ENCODE measurements around the gene MLH1.

Gene MLH1

DNA sequence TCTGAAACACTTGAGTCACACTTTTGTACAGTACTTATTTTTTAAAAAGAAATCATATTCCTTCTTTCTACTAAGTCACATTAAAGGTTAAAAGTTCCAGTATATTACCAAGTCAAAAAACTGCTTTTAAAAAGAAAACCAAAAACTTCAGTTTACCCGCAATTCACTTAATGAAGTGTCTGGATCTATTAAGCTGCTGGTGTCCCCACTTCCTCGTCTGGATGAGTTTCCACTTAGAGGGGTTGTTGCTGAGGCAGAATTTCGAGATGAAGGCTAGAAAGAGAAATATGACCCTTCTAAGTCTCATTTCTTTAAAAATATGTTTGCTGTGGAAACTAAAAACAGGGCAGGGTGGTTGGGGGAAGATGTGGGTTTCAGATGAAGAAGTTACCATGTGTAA is 101.3 kb downstream of the MLH1 start:
- no peak for DNase-seq (ENCODE audit: low read depth)

GRCh38 chr3:37096288-37096687 is 103.0 kb downstream of the MLH1 start:
- peak; percentile 53 for DNase-seq (ENCODE audit: low read depth)

DNA sequence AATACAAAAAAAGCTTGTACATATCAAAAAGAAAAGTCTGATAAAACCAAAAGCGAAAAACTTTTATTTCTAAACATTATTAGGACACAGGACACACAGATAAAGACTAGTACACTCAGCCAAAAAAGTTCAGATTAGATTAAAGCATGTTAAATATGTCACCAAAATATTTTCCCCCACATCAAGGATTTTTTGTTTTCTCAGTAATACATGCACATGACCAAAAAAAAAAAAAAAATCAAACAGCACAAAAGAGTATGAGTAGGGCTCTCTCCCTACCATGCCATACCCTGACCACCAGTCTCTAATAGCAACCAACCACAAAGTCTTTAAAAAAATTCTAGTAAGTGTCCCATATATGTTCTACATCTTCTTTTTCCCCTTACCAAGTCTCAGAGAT is 103.7 kb downstream of the MLH1 start:
- no peak for DNase-seq (ENCODE audit: low read depth)

GRCh38 chr3:37097776-37098175 is 104.5 kb downstream of the MLH1 start:
- no peak for DNase-seq (ENCODE audit: low read depth)

GRCh38 chr3:37098884-37099283 is 105.6 kb downstream of the MLH1 start:
- DNase-seq (ENCODE audit: low read depth): no peak

DNA sequence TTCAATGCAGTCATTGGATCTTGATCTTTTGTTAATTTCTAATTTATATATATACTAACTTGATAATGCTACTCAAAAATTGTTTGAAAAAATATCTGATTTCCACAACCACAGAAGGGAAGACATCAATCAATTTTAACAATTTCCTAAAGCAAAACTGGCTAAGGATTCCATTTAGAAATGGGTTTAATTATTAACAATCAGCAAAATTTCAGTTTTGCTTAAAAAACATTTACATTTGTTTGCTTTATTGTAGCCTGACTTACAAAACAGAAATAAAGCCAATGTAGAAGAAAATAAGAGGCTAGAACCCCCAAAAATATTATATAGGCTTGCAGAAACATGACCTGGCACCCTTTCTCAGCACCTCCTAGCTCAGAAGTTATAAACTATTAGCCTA is 106.2 kb downstream of the MLH1 start:
- no peak for DNase-seq (ENCODE audit: low read depth)

GRCh38 chr3:37100411-37100810 is 107.1 kb downstream of the MLH1 start:
- DNase-seq (ENCODE audit: low read depth): no peak

Data from GM04504 (cell line).